ENCODE measurements around the gene PGPEP1.
"Not testable (repeated sequence)": the region's sequence is repeated elsewhere in the genome, so short reads cannot be mapped to it uniquely, and the experiment has no call there.

The PGPEP1 gene

GRCh38 chr19:18319591-18320135 lies 20.7 kb upstream of the PGPEP1 start:
- Histone ChIP-seq H3K36me3 (ENCODE audit: control insufficient read depth, insufficient read depth, low read length) (peaks cover under 1% of the 10 kb centered on the region), H3K27ac (ENCODE audit: insufficient read depth, low read length, poor library complexity, severe bottlenecking) (peak overlapping the region; percentile 79), H3K27me3 (replicated peaks; ENCODE audit: control insufficient read depth, insufficient read depth, low read length, poor library complexity, severe bottlenecking) (no peaks in the 10 kb centered on the region), H3K4me3 (ENCODE audit: insufficient read depth, low read depth, low read length, poor library complexity, severe bottlenecking) (no peak overlapping the region), H3K9me3 (ENCODE audit: control insufficient read depth, low read length) (no peaks in the 10 kb centered on the region), H3K4me1 (ENCODE audit: control insufficient read depth, insufficient read depth, low read length, poor library complexity, severe bottlenecking) (peaks cover 53% of the 10 kb centered on the region)
- DNase-seq, result no peak

GRCh38 chr19:18320865-18321733 lies 19.3 kb upstream of the PGPEP1 start:
- Histone ChIP-seq H3K27me3 (replicated peaks; ENCODE audit: control insufficient read depth, insufficient read depth, low read length, poor library complexity, severe bottlenecking) (no peaks in the 10 kb centered on the region), H3K4me1 (ENCODE audit: control insufficient read depth, insufficient read depth, low read length, poor library complexity, severe bottlenecking) (peaks cover 53% of the 10 kb centered on the region), H3K36me3 (ENCODE audit: control insufficient read depth, insufficient read depth, low read length) (no peaks in the 10 kb centered on the region), H3K9me3 (ENCODE audit: control insufficient read depth, low read length) (no peaks in the 10 kb centered on the region), H3K4me3 (ENCODE audit: insufficient read depth, low read depth, low read length, poor library complexity, severe bottlenecking) (no peak overlapping the region), H3K27ac (ENCODE audit: insufficient read depth, low read length, poor library complexity, severe bottlenecking) (peak overlapping the region; percentile 79)
- DNase-seq, result no peak

GRCh38 chr19:18321734-18322102 lies 18.7 kb upstream of the PGPEP1 start:
- peaks cover 53% of the 10 kb centered on the region for H3K4me1 ChIP-seq (ENCODE audit: control insufficient read depth, insufficient read depth, low read length, poor library complexity, severe bottlenecking)
- no peak for DNase-seq
- peak overlapping the region; percentile 80 for H3K4me3 ChIP-seq (ENCODE audit: insufficient read depth, low read depth, low read length, poor library complexity, severe bottlenecking)

GRCh38 chr19:18322318-18322758 lies 18.1 kb upstream of the PGPEP1 start:
- H3K27ac ChIP-seq (ENCODE audit: insufficient read depth, low read length, poor library complexity, severe bottlenecking), result peak overlapping the region; percentile 79
- H3K4me3 ChIP-seq (ENCODE audit: insufficient read depth, low read depth, low read length, poor library complexity, severe bottlenecking), result peak overlapping the region; percentile 80
- no peaks in the 10 kb centered on the region for H3K27me3 ChIP-seq (replicated peaks; ENCODE audit: control insufficient read depth, insufficient read depth, low read length, poor library complexity, severe bottlenecking)
- no peaks in the 10 kb centered on the region for H3K36me3 ChIP-seq (ENCODE audit: control insufficient read depth, insufficient read depth, low read length)
- peaks cover 53% of the 10 kb centered on the region for H3K4me1 ChIP-seq (ENCODE audit: control insufficient read depth, insufficient read depth, low read length, poor library complexity, severe bottlenecking)
- no peak for DNase-seq
- H3K9me3 ChIP-seq (ENCODE audit: control insufficient read depth, low read length), result no peaks in the 10 kb centered on the region

More at GRCh38 chr19:18321734-18322102, 18.7 kb upstream of the PGPEP1 start:
- Histone ChIP-seq H3K36me3 (ENCODE audit: control insufficient read depth, insufficient read depth, low read length) (no peaks in the 10 kb centered on the region), H3K27me3 (replicated peaks; ENCODE audit: control insufficient read depth, insufficient read depth, low read length, poor library complexity, severe bottlenecking) (no peaks in the 10 kb centered on the region), H3K9me3 (ENCODE audit: control insufficient read depth, low read length) (no peaks in the 10 kb centered on the region), H3K27ac (ENCODE audit: insufficient read depth, low read length, poor library complexity, severe bottlenecking) (peak overlapping the region; percentile 79)

GRCh38 chr19:18322759-18323460 lies 17.5 kb upstream of the PGPEP1 start, which contains the start of gene LSM4:
Gene LSM4, minus strand, starts transcription at chr19:18323076. Its CDS starts 56 bp downstream, at chr19:18323020.
- peak; percentile 99 for DNase-seq
- peak within 1 kb of the TSS; percentile 79 for H3K27ac ChIP-seq (ENCODE audit: insufficient read depth, low read length, poor library complexity, severe bottlenecking)
- H3K36me3 ChIP-seq (ENCODE audit: control insufficient read depth, insufficient read depth, low read length), result no peaks in the 10 kb centered on the region
- H3K9me3 ChIP-seq (ENCODE audit: control insufficient read depth, low read length), result no peaks in the 10 kb centered on the region
- H3K27me3 ChIP-seq (replicated peaks; ENCODE audit: control insufficient read depth, insufficient read depth, low read length, poor library complexity, severe bottlenecking), result no peaks in the 10 kb centered on the region
- peak within 1 kb of the TSS; percentile 80 for H3K4me3 ChIP-seq (ENCODE audit: insufficient read depth, low read depth, low read length, poor library complexity, severe bottlenecking)
- H3K4me1 ChIP-seq (ENCODE audit: control insufficient read depth, insufficient read depth, low read length, poor library complexity, severe bottlenecking), result peaks cover 50% of the 10 kb centered on the region

GRCh38 chr19:18324373-18324731 lies 16.0 kb upstream of the PGPEP1 start:
- DNase-seq; H3K36me3 ChIP-seq (ENCODE audit: control insufficient read depth, insufficient read depth, low read length); H3K27ac ChIP-seq (ENCODE audit: insufficient read depth, low read length, poor library complexity, severe bottlenecking); H3K9me3 ChIP-seq (ENCODE audit: control insufficient read depth, low read length); H3K4me3 ChIP-seq (ENCODE audit: insufficient read depth, low read depth, low read length, poor library complexity, severe bottlenecking); H3K27me3 ChIP-seq (replicated peaks; ENCODE audit: control insufficient read depth, insufficient read depth, low read length, poor library complexity, severe bottlenecking): not testable (repeated sequence)
- peaks cover 42% of the 10 kb centered on the region for H3K4me1 ChIP-seq (ENCODE audit: control insufficient read depth, insufficient read depth, low read length, poor library complexity, severe bottlenecking)

GRCh38 chr19:18326772-18327171 lies 13.6 kb upstream of the PGPEP1 start:
- no peaks in the 10 kb centered on the region for H3K36me3 ChIP-seq (ENCODE audit: control insufficient read depth, insufficient read depth, low read length)
- H3K4me1 ChIP-seq (ENCODE audit: control insufficient read depth, insufficient read depth, low read length, poor library complexity, severe bottlenecking), result peaks cover 18% of the 10 kb centered on the region
- no peaks in the 10 kb centered on the region for H3K9me3 ChIP-seq (ENCODE audit: control insufficient read depth, low read length)
- H3K27ac ChIP-seq (ENCODE audit: insufficient read depth, low read length, poor library complexity, severe bottlenecking), result no peak overlapping the region
- H3K4me3 ChIP-seq (ENCODE audit: insufficient read depth, low read depth, low read length, poor library complexity, severe bottlenecking), result no peak overlapping the region
- no peak for DNase-seq
- no peaks in the 10 kb centered on the region for H3K27me3 ChIP-seq (replicated peaks; ENCODE audit: control insufficient read depth, insufficient read depth, low read length, poor library complexity, severe bottlenecking)

GRCh38 chr19:18328340-18329034 lies 11.9 kb upstream of the PGPEP1 start:
- no peaks in the 10 kb centered on the region for H3K27me3 ChIP-seq (replicated peaks; ENCODE audit: control insufficient read depth, insufficient read depth, low read length, poor library complexity, severe bottlenecking)
- DNase-seq, result peak; percentile 79 to 81 (median 79)
- H3K27ac ChIP-seq (ENCODE audit: insufficient read depth, low read length, poor library complexity, severe bottlenecking), result peak overlapping the region; percentile 29
- H3K4me1 ChIP-seq (ENCODE audit: control insufficient read depth, insufficient read depth, low read length, poor library complexity, severe bottlenecking), result peaks cover 5% of the 10 kb centered on the region
- no peak overlapping the region for H3K4me3 ChIP-seq (ENCODE audit: insufficient read depth, low read depth, low read length, poor library complexity, severe bottlenecking)
- H3K36me3 ChIP-seq (ENCODE audit: control insufficient read depth, insufficient read depth, low read length), result no peaks in the 10 kb centered on the region
- H3K9me3 ChIP-seq (ENCODE audit: control insufficient read depth, low read length), result no peaks in the 10 kb centered on the region

GRCh38 chr19:18329035-18329376 lies 11.4 kb upstream of the PGPEP1 start:
- no peak for DNase-seq
- Histone ChIP-seq H3K27me3 (replicated peaks; ENCODE audit: control insufficient read depth, insufficient read depth, low read length, poor library complexity, severe bottlenecking) (no peaks in the 10 kb centered on the region), H3K36me3 (ENCODE audit: control insufficient read depth, insufficient read depth, low read length) (no peaks in the 10 kb centered on the region), H3K27ac (ENCODE audit: insufficient read depth, low read length, poor library complexity, severe bottlenecking) (no peak overlapping the region), H3K9me3 (ENCODE audit: control insufficient read depth, low read length) (no peaks in the 10 kb centered on the region), H3K4me1 (ENCODE audit: control insufficient read depth, insufficient read depth, low read length, poor library complexity, severe bottlenecking) (peaks cover 4% of the 10 kb centered on the region), H3K4me3 (ENCODE audit: insufficient read depth, low read depth, low read length, poor library complexity, severe bottlenecking) (no peak overlapping the region)

Data from effector memory CD4-positive, alpha-beta T cell (primary cell).